D721Med (cell line): ENCODE results near the gene CAPG.

Experiments used
- DNase-seq: peaks from one replicate; pipeline ENCODE4 v3.0.0; 2011; ENCODE audit warnings: low spot score; ENCODE audit not compliant: insufficient read length
- FAIRE-seq: peaks from 2 replicates; lab custom pipeline; 2011; peaks lifted over from hg19 to GRCh38; lab: Jason Lieb, UNC
- CTCF ChIP-seq: IDR thresholded peaks from 2 replicates; pipeline ENCODE4 v1.5.1; 2012; ENCODE audit warnings: mild to moderate bottlenecking, control low read depth; ENCODE audit not compliant: insufficient read depth; ENCODE audit errors: missing control alignments

Gene CAPG

GRCh38 chr2:85411405-85411748 lies 1.2 kb upstream of the CAPG start:
- TF ChIP-seq CTCF, result no peak
- no peak for DNase-seq
- FAIRE-seq, result no peak

DNA sequence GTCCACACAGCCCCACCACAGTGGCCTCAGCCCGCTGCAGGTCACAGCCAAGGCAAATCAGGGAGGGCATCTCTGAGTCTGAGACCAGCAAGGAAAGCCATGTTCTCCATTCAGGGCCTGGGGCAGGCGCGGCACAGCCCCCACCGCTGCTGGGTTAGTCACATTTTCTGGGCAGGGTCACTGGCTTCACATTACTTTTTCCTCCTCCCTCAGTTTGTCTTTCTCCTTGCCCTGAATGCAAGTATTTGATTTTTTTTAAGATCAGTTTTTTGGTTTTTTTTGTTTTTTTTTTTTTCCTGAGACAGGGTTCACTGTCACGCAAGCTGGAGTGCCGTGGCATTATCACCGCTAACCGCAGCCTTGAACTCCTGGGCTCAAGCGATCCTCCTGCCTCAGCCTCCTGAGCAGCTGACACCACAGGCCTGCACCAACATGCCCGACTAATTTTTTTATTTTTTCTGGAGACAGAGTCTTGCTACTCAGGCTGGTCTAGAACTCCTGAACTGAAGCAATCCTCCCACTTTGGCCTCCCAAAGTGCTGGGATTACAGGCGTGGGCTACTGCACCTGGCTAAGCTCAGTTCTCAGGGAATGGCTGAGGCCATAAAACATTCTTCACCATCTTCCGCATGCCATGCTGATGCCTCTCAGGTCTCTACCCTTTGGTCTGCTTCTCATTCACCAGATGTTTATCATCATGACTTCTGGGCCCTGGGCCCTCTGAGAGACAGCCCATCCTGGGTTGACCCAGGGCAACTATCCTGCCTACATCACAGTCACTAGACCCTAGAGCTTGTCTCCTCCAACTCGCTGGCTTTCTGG lies 628 bp upstream of the CAPG start:
- FAIRE-seq (no peak), DNase-seq (no peak)
- no peak for TF ChIP-seq CTCF

DNA sequence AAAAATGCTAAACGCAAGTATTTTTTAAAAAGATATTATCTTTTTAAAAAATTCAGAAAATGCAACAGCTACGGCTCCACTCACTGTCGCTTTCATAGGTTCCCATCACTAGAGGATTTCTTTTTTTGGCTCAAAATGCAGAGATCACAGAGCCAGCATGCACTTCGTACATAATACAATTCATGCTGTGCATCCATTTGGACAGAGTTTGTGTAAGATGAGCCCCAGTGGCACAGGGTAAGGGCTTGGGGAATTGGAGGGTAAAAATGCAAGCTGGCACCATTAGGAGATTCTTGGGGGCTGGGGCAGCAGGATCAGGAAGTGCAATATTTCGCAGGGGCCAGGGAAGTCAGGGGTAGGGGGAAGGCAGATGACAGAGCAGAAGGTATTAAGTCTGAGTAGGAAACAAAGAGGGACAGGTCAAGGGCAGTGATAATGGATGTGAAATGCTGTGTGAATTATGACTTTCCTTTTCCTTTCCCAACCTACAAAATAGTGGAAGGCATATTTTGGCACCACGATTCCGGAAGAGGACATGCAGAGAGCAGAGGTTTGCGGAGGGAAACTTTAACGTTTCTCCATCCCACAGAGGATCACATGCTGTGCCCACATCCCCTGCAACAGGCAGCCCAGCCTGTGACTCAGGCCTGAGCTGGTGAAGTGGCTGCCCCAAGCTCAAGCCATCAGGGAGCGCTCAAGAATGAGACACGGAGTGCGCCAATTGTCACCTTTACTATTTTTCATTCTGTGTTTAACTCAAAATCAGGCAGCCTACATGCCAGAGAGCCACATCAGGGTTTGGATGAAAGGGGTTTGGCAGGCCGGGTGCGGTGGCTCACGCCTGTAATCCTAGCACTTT lies 4.7 kb downstream of the CAPG start:
- DNase-seq, result no peak
- TF ChIP-seq CTCF, result no peak
- no peak for FAIRE-seq

DNA sequence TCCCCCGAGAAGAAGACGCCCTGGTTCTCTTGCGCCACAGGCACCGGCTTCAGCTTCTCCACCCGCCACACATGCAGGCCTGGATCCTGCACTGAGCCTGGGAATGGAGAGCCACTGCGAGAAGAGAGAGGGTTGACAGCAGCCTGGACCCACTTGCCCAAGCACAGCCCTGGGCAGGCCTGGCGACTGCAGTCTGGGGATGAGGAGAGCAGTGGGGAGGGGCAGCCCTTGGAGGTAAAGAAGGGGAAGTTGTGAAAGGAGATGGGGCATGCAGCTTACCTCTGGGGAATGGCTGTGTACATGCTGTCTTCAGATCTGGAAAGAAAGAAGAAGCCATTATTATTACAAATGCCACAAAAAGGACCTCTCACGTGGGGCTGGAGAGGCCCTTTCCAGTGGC lies 8.3 kb downstream of the CAPG start:
- FAIRE-seq (no peak), DNase-seq (no peak)
- no peak for TF ChIP-seq CTCF

DNA sequence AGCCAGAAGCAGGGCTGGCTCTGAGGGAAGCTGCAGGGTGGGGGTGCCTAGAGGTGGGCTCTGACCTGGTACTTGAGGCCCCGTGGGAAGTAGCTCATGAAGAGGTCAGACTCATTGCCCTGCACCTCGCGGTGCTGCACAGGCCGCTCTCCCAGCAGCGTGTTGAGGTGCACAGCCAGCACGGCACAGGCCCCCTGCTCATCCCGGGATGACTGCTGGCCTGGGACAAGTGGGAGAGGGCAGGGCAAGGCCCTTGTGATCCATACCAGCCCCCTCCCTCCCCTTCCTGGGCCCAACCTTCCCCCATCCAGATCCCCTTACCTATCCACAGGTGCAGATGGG lies 8.7 kb downstream of the CAPG start:
- no peak for DNase-seq
- TF ChIP-seq CTCF, result no peak
- FAIRE-seq, result no peak

- no peak for DNase-seq
- no peak for FAIRE-seq
- TF ChIP-seq CTCF, result no peak
Observed at GRCh38 chr2:85400541-85401463, 9.4 kb downstream of the CAPG start.
